ENCODE measurements around the gene RBMS3.
A peak's percentile ranks its signal among the peaks of the same experiment; 100 is the strongest.
"Not testable (repeated sequence)": the region's sequence is repeated elsewhere in the genome, so short reads cannot be mapped to it uniquely, and the experiment has no call there.

The RBMS3 gene

DNA sequence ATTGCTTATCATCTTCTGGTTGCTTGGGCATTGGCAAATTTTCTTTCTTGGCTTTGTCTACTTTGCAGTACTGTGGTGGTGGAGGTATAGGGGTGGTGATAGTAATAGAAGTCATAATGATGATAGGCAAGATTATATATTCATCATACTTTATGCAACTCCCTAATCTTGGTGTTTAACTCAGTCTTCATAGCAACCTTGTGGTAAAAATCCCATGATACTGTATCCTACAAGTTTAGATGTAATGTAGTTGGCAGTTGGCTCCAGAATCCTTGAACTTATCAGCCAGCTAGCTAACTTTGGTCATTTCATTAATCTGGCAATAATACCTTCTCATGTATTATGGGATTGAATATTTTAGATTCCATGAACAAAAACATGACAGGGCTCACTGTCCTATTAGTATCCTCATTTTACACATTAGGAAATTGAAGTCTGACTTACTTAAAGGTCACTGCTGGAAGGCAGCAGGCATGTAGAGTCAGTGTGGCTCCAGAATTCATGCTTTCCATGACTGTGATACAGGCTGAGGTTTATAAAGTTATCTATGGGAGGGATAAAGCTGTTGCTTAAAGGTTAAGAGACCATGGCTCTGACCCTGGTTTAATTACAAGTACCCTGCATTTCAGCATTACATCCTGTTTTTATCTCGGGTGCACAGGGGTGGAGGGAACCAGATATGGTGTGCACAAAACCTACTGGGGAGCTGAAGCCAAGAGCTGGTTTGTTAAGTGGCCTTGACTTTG, 33.3 kb downstream of the RBMS3 start:
- DNase-seq: no peak

DNA sequence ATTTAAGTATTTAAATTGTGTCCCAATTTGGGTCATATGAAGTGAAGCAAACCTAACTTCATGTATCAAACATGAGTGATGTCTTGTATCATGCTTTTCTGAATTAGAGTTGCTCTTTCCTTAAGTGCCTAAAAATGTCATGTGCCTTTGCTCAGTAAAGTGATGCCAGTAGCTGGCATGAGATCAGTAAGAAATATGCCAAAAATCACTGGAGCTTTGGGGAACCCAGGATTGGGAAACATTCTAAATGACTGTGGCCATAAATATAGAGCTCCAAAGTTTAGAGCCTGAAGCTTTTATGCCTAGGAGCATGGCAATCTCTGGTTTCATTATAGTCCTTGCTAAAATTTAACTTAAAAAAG, 33.8 kb downstream of the RBMS3 start:
- DNase-seq: no peak

DNA sequence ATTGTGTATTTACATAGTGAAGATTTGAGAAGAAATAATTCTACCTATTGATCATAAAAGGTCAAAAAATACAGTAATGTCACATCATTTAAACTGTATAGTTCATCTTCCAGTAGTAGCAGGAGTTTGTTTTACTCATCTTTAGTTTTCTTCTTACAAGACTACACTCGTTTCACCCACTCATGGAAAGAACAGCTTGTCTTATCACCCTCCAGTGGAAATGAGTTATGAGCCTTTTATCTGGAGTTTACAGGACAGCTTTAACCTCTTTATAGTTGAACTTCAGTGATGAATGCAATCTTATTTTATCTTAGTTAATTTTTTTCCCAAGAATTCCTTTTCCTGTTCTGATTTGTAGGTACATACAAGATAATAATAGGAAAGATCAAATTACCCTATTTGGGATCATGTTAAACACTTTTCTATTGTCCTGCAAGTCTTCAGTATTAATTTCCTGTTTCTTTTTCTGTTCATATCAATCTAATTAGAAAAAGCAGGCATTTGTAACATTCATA, 36.8 kb downstream of the RBMS3 start:
- DNase-seq: no peak

DNA sequence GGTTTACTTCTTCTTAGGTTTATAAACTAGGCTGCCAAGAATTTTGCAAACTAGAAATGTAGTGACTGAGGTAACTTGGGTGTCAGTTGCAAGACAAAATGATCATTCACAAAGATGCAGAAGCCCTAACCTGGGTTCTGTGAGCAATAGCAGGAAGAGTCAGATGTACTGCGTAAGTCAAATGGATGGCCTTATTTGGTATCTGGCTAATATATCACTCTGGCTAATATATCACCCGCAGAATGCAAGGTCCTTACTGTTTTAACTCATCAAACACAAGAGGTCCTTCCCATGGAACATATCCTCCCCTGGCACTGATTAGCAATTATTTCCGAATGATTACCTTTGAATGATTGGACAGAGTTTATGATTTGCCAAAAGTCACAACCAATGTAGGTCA, 37.4 kb downstream of the RBMS3 start:
- no peak for DNase-seq

DNA sequence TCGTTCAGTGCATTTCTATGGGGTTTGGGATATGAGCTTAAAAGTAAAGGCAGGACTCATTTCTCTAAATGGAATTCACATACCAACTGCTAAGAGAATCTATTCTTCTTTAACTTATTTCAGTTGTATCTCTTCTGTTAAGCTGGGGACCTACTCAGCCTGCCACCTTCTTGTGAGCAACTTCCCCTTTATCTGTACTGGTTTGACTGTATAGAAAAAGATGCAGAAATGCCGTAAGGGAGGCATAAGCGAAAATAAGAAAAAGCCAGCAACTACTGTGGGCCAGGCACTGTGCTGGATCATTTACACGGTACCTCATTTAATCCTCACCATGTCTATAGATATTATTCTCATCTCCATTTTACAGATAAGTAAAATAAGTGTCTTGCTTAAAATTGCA, 38.4 kb downstream of the RBMS3 start:
- DNase-seq: no peak

DNA sequence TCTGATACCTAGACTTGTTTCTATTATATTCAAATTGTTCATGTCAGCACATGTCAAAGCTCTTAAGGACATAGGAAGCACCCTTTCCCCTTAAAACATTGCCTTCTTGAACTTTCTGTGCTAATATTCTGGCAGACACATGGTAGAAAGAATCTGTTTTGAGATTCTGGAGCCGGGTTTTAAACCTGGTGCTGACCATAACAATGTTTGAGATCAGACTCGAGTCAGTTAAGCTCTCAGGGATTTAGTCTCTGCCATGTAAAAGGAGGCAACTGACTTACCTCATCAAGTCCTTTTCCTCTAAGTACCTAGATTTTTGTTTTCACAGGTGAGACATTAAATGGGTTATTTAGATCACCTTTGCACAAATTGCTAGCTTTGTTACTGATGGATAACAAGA, 38.9 kb downstream of the RBMS3 start:
- DNase-seq: no peak

DNA sequence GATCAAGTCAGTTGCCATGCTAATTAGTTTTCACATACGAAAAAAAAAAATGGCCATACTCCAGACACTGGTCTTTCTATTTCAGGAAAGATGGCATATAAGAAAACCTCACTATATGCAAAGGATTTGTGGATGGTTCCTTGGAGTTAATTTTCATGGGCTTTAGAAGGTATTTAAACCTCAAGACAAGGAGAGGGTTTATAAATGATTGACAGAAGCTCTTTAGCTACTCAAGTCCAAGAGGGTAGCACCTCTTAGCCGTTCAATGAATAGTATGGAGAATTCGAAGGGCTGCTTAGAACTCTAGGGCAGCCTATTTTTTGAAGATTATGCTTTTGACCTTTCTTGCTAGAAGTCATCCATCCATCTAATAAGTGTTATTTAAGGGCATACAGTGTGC, 41.7 kb downstream of the RBMS3 start:
- DNase-seq: no peak

DNA sequence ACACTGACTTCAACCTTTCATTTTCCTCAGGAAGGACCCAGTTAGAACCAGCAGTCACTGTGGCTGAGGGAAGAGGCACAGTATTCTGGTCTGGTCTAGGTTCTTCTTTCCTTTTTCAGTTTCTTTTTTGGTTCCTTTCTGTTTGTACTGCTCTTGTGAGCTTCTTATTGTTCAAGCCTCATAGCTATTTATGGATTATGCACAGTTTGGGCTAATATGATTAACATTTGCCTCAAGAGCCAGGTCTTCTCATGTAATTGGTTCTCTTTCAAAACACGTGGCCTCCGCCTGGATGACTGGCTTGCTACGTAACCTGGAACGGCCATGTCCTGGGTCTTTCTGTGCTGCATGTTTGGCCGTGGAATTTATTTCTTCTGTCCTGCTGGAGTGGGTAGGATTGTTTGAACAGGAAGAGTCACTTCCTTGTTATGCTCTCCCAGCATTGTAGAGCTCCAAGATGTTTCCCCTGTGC, 43.3 kb downstream of the RBMS3 start:
- DNase-seq: no peak

DNA sequence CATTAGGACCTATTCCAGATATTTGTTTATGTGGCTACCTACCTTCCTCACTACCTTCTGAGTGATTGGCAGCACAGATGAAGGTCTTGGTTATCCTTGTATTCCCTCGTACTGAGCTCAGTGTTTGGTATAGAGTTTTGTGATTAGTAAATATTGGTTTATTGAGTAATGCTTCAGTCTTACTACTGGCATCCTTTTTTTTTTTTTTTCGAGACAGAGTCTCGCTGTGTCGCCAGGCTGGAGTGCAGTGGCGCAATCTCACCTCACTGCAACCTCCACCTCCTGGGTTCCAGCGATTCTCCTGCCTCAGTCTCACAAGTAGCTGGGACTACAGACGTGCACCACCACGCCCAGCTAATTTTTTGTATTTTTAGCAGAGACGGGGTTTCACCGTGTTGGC, 45.7 kb downstream of the RBMS3 start:
- DNase-seq: not testable (repeated sequence)

DNA sequence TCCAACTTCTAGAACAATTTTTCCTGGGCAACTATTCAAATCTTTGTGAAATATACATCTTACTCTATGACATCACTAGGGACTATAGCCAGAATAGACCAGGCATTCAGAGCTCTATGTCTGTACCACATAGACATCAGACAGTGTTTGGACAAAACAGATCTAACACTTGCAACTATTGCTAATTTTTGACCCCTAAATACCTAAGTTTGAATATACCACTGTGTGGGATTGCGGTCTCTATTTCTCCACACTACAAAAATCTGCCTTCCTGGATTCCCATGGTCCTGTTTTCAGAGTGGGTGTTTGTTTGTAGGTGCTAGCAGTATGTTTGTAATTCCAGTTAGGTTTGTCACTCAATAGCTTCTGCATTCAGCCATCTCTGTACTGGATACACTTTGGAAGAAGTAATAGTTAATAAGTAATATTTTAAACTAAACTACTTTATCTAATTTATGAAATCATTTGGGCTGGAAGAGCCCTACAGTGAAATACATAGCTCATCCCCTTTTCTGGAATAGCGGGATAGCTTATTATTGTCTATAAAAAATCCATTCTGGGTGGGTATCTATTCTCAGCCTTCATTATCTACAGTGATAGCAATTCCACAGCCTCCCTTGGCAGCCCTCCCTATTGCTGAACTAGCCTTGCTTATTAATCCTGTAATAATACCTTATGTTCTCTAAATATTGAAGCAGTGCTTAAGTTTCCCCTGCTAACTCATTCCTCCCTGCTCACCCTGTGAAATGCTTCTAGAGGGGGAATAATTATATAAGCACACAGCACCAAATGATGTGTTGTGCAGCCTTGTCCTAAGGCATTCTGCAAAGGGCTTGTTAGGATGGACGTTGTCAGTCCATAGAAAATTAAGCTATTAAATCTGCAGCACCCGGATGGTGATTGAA, 49.4 kb downstream of the RBMS3 start:
- no peak for DNase-seq

DNA sequence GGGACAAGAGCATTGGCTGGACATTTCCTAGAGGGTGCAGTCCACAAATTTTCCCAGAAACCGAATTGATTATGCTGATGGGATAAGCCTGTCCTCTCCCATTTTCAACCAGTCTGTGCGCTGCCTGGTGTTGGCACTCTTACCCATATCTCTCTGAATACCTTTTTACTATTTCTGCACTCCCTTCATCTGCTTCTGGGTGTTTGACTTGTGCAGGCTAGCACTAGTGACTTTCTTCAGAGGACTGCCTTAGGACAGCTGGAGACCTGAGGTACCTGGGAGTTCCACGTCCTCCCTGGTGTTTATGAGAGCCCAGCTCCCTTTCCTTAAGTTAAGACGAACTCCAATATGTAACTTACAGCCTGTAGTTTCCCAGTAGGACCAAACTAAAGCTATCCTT, 50.2 kb downstream of the RBMS3 start:
- DNase-seq: no peak

DNA sequence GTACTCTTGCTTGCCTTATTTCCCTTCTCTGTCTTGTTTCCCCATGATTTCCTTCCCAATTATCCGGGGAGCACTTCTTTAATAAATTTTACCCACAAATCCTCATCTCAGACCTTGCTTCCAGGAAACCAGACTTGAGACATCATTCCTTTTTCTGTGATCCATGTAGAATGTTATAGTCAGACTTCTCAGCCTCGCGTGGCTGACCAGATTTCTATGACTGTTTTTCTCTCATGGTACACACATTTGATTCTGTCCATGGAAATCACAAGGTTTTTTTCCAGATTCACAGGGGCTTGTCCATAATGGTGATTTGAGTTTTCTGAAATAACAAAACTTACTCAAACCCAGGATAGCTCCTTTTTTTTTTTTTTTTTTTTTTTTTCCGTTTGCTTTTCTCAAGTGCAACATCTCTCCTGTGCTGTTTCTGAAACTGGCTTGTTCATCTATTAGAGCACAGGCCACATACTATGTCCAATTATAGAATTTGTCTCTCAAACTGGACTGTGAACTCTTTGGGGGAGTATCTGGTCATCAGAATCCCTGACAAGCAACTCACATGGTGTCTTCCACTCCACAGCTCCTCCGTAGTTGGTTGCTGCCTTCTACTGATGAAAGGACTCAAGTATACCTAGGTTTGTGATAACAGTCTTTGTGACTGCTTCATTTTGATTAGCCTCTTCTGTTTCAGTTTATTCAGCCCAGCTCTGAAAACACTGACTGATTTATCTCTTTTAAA, 50.8 kb downstream of the RBMS3 start:
- no peak for DNase-seq

DNA sequence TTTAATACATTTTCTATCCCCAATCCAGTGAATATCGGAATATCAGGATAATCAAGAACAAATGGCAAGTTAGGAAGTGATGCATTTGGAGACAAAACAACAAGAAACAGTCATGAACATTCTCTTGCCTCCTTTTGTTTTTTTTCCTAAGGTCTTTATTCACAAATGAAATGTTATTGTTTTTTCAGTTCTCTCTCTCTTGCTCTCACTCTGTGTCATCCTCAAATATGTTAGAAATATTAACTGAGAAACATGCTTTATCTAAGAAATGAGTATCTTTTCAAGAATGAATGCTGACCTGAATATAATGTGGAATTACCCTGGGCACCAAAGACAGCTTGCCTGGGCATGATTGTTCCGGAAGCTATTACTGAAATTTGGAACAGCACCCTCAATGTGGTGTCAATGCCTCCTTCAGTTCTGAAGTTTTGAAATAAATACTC, 51.3 kb downstream of the RBMS3 start:
- no peak for DNase-seq

DNA sequence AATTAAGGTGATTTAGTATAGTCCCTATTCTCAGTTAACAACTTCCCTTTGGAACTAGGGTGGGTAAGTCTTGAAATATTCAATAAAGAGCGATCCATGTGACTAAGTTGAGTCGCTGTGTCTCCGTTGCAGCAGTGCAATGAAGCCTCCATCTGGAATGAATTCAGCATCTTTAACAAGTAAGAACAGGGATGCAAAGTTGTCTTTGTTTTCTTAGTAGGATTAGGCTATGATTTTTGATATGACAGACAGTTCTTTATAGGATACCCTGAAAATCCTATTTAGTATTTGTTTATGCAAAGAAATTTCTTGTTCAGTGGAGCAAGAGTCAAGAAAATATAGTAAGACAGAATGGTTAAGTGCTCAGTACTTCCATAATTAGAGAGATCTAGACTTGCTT, 52.7 kb downstream of the RBMS3 start:
- DNase-seq: no peak

DNA sequence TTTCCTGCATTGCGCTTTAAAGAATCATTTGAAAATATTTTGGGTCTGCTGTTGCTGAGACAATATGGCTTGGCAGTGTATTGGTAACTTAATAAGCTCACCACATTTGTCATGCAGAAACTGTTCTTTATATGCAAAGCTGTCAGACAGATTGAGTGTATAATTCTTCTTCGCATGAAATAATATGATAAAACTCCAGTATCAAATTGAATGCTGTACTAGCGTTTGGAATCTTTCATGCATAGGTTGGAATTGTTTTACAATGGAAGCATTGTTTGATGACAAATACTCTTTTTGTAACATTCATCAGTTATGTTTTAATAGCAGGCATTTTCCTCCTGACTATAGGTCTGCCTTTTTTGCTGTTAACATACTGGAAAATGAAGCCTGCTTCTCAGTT, 53.8 kb downstream of the RBMS3 start:
- peak; percentile 3 for DNase-seq

DNA sequence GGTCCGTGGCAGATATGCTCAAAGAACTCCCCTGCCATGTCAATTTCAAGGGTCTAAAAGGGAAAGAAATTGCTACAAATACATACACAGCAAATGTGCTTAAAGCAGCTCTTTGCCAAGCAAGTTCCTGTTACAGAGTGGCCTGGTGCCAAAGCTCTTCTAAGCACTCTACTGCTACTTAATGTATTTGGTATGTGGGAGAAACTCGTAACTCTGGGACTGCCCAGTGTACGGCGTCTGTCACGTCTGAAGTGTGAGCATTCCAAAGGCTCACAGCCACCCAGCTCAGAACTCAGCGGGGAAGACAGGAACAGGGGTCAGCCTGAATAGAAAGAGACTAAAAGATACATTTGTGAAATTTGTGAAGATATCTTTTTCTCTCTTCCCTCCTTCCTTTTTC, 54.6 kb downstream of the RBMS3 start:
- DNase-seq: peak; percentile 29

DNA sequence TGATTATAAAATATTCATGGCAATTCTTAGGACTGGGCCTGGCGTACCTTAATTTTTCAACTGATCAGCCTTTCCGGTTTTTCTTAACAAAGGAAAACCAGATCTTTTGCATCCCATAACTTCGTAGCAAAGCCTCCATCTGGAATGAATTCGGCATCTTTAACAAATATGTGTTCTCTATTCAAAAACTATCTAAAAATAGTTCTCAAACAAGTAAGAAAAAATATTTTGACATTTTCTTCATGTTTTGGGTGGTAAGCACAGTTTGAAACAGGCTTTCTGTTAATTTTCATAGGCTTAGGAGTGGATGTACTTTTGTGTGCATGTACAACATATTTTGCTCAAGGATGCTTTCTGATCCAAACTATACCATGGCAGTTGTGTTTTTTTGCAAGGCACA, 55.1 kb downstream of the RBMS3 start:
- no peak for DNase-seq

DNA sequence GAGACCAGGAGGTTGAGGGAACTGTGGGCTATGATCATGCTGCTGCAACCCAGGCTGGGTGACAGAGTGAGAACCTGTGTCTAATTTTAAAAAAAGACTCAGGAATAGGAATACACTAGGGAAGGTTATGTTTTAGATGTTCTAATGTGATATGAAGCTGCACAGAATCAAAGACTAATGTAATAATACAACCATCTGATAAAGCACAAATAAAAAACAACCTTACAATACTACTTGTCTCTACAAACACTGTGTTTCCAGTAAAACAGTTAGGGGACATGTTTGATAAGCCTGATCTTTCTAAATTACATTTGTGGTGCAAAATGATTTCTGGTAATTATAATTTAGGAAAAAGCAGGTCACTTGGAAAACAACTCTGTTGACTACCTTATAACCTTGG, 56.7 kb downstream of the RBMS3 start:
- DNase-seq: no peak

DNA sequence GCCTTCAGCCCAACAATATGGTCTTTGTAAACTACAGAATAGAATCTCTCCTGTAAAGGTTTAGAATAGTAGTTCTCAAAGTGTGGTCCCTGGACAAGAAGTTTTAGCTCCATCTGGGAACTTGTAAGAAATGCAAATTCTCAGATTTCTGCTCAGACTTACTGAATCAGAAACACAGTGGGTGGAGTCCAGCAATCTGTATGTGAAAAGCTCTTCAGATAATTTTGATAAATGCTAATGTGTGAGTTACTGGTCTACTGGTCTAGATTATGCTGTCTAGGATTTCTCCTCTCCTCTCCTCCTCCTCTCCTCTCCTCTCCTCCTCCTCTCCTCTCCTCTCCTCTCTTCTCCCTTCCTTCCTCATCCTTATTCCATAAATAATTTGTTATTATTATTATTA, 57.5 kb downstream of the RBMS3 start:
- no peak for DNase-seq

DNA sequence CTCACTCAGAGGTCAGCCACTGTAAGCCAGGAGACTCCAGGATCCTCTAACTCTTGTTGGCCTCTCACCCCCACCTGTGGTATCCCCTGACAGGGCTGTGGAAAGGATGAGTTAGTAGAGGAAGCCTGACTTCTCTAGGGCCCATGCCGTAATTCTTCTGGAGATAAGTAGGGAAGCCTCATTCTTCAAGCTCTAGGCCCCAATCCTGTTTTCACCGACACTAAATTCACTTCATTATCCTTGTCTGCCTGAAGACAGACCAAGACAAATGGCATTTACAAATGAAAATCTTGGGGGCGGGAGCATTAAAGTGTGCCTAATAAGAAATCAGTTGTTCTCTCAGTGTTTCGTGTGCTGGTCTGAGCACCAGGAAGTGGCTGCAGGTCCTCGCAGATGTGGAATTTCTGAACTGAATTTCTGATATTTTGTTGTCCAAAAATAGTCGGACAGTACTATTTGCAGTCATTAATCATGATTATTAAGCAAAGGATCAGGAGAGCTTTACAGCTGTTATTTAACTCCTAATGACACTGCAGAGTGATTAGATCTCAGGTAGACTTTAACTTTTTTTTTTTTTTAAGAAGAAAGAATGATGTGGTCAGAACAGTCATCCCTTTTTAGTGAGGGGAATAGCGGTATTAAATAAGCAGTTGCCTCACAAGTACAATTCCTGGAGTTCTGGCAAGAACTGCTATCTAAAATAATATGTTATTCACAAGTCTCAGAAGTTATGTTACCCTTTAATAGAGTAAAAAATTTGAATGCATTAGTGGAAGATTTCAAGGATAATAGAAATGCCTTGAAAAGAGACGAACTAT, 58.4 kb downstream of the RBMS3 start:
- no peak for DNase-seq

DNA sequence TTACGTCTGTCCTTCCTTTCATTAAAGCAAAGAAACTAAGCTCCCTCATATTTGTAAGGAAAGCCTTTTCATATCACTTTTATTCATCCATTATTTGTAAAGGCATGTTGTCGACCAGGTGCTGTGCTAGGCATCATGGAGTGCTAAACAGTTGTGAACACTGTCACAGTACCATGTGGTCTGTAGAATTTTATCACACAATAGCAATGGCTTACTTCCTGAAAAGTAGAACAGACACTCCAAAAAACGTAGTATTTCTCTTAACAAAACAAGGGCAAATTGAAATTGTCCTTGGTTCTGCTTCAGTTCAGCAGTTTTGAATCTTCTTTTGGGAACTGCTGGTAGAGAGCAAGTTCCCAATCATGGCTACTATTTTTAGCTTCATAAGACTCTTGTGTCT, 63.3 kb downstream of the RBMS3 start:
- no peak for DNase-seq

DNA sequence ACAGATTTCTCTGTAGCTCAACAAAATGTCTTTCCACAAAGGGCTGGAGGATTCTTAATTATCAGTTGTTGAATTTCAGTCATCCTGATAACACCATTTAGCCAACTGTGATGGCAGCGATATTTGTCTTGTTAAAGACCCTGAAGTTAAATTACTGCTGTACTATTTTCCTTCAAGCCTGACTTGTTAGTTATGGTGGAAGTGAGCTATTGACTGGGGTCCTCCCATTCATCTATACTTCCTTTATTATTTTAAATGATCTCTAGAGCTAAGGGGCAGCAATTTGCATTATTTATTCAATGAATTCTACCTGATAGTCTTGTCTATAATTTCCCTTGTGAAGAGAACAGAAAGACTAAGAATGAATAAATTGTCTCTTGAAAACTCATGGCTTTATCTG, 64.1 kb downstream of the RBMS3 start:
- no peak for DNase-seq

Measured in NCI-H1694 treated with DMSO at 0.1 percent for 48 hours (cell line).